GM23338 (cell line): ENCODE measurements around the gene ORC3. TPM values are rescaled to one million over a fixed set of nuclear protein-coding genes. Genes with fewer than 3 reads are reported as not detected.

Experiments used
- ATAC-seq: fragments of 200-7000 bp; cut with Tn5 transposase; 3 replicates; pipeline ENCODE4 v1.9.1; 2020
- DNase-seq: peaks from one replicate; pipeline ENCODE4 v3.0.0-alpha.2; 2015; ENCODE audit warnings: low spot score
- H2AFZ ChIP-seq: fragments of 200-600 bp; sonication (generic); 2 replicates; pipeline ENCODE4 v1.8.0; 2016; ENCODE audit warnings: antibody characterized with exemption, mild to moderate bottlenecking, moderate library complexity
- H3F3A ChIP-seq: fragments of 200-600 bp; sonication (generic); replicated peaks from 2 replicates; pipeline ENCODE4 v1.8.0; 2017; ENCODE audit warnings: antibody characterized with exemption, mixed run types, low read depth
- H3K27ac ChIP-seq: fragments of 200-600 bp; sonication (generic); 2 replicates; pipeline ENCODE4 v1.6.1; 2016; ENCODE audit warnings: low read depth
- H3K27me3 ChIP-seq: fragments of 200-600 bp; sonication (generic); 2 replicates; pipeline ENCODE4 v1.8.0; 2016; ENCODE audit warnings: mild to moderate bottlenecking, mixed run types, moderate library complexity; ENCODE audit not compliant: insufficient read depth
- H3K36me3 ChIP-seq: fragments of 200-600 bp; sonication (generic); 2 replicates; pipeline ENCODE4 v1.8.0; 2016; ENCODE audit warnings: mild to moderate bottlenecking; ENCODE audit not compliant: insufficient read depth
- H3K4me1 ChIP-seq: fragments of 200-600 bp; sonication (generic); 2 replicates; pipeline ENCODE4 v1.8.0; 2016; ENCODE audit warnings: mild to moderate bottlenecking, moderate library complexity; ENCODE audit not compliant: insufficient read depth
- H3K4me2 ChIP-seq: fragments of 200-600 bp; sonication (generic); 2 replicates; pipeline ENCODE4 v1.7.1; 2017; ENCODE audit warnings: mixed run types
- H3K4me3 ChIP-seq: fragments of 200-600 bp; sonication (generic); 2 replicates; pipeline ENCODE4 v1.6.1; 2016; ENCODE audit warnings: mixed run types
- H3K79me2 ChIP-seq: fragments of 200-600 bp; sonication (generic); replicated peaks from 2 replicates; pipeline ENCODE4 v1.8.0; 2017; ENCODE audit warnings: mild to moderate bottlenecking; ENCODE audit not compliant: insufficient read depth
- H3K9me2 ChIP-seq: fragments of 200-600 bp; sonication (generic); 2 replicates; pipeline ENCODE4 v1.8.0; 2017; ENCODE audit not compliant: insufficient read depth
- H4K20me1 ChIP-seq: fragments of 200-600 bp; sonication (generic); replicated peaks from 2 replicates; pipeline ENCODE4 v1.8.0; 2017; ENCODE audit warnings: mild to moderate bottlenecking; ENCODE audit not compliant: insufficient read depth
- H3K27ac Mint-ChIP-seq: 2 replicates; pipeline ENCODE4 v1.8.0; 2020; ENCODE audit warnings: inconsistent platforms, mild to moderate bottlenecking, moderate library complexity, mixed read lengths
- H3K27me3 Mint-ChIP-seq: 3 replicates; pipeline ENCODE4 v1.8.0; 2022; ENCODE audit warnings: low read depth, mild to moderate bottlenecking, moderate library complexity, mixed read lengths, inconsistent platforms; ENCODE audit not compliant: insufficient read depth, poor library complexity
- H3K36me3 Mint-ChIP-seq: 3 replicates; pipeline ENCODE4 v1.8.0; 2021; ENCODE audit warnings: low read depth, mild to moderate bottlenecking, inconsistent platforms, moderate library complexity, mixed read lengths
- H3K4me1 Mint-ChIP-seq: 3 replicates; pipeline ENCODE4 v1.8.0; 2020; ENCODE audit warnings: mild to moderate bottlenecking, inconsistent platforms, mixed read lengths
- H3K4me3 Mint-ChIP-seq: 3 replicates; pipeline ENCODE4 v1.8.0; 2021; ENCODE audit warnings: moderate library complexity, mild to moderate bottlenecking, inconsistent platforms, mixed read lengths
- H3K9me3 Mint-ChIP-seq: 3 replicates; pipeline ENCODE4 v1.8.0; 2020; ENCODE audit warnings: moderate library complexity, mild to moderate bottlenecking, inconsistent platforms, mixed read lengths
- CREB1 ChIP-seq: fragments of 250-450 bp; sonication (Bioruptor Pico); IDR thresholded peaks from 2 replicates; pipeline ENCODE4 v1.5.0; 2020; ENCODE audit warnings: low read depth, mild to moderate bottlenecking, moderate library complexity
- ETS1 ChIP-seq: IDR thresholded peaks from 2 replicates; pipeline ENCODE4 v1.6.1; 2016; ENCODE audit warnings: antibody characterized with exemption
- EZH2phosphoT487 ChIP-seq: fragments of 200-600 bp; sonication (generic); IDR thresholded peaks from one replicate; pipeline ENCODE4 v1.8.1; 2018; ENCODE audit warnings: antibody characterized with exemption; ENCODE audit not compliant: unreplicated experiment
- NANOG ChIP-seq: IDR thresholded peaks from 2 replicates; pipeline ENCODE4 v1.6.1; 2016; ENCODE audit warnings: antibody characterized with exemption, borderline replicate concordance
- REST ChIP-seq: IDR thresholded peaks from one replicate; pipeline ENCODE4 v1.6.1; 2018; ENCODE audit warnings: antibody characterized with exemption; ENCODE audit not compliant: unreplicated experiment
- STAT1 ChIP-seq: IDR thresholded peaks from one replicate; pipeline ENCODE4 v1.6.1; 2016; ENCODE audit warnings: antibody characterized with exemption; ENCODE audit not compliant: unreplicated experiment
- ZNF114 ChIP-seq: fragments of 250-450 bp; sonication (Bioruptor Pico); IDR thresholded peaks from 2 replicates; pipeline ENCODE4 v1.5.0; 2020; ENCODE audit warnings: mild to moderate bottlenecking, moderate library complexity
- ZNF331 ChIP-seq: fragments of 250-450 bp; sonication (Bioruptor Pico); IDR thresholded peaks from 2 replicates; pipeline ENCODE4 v1.5.0; 2020; ENCODE audit warnings: low read depth, mild to moderate bottlenecking, moderate library complexity
- polyA plus RNA-seq: library from polyadenylated mRNA; unstranded; fragments of >200 nt; fragmentation: Nextera tagmentation; extraction: Ambion mirVana; gene quantifications from 2 replicates; pipeline ENCODE4 v1.2.1, GENCODE V29; 2016
- total RNA-seq: library from RNA; depleted of rRNA; stranded (reverse); fragments of >200 nt; shearing (Covaris generic); gene quantifications from 2 replicates; pipeline ENCODE4 v1.2.3, GENCODE V29; 2014

ORC3 gene
- total and polyA plus RNA-seq, 2 experiments from 2014 or later, result 53.1 to 78.4 TPM

GRCh38 chr6:87664921-87665485 lies 75.1 kb downstream of the ORC3 start (continued):
- no peak for TF ChIP-seq REST
- no peak for TF ChIP-seq ZNF331 (CRISPR knock-in tag)
- TF ChIP-seq EZH2phosphoT487, result no peak

- H3K36me3 ChIP-seq, result peaks cover 9% of the 10 kb centered on the region; the same call in 1 of the 2 replicates
- H3K9me3 Mint-ChIP-seq, result no peaks in the 10 kb centered on the region
These were observed 77.1 kb downstream of the ORC3 start for GRCh38 chr6:87667032-87667431.

More at GRCh38 chr6:87667032-87667431, 77.1 kb downstream of the ORC3 start:
- DNase-seq, result no peak
- no peaks in the 10 kb centered on the region for H3K79me2 ChIP-seq
- Mint-ChIP-seq H3K27me3 (no peaks in the 10 kb centered on the region), H3K27ac (no peak overlapping the region), H3K4me3 (no peak overlapping the region), H3K36me3 (peaks cover 30% of the 10 kb centered on the region; the same call in 2 of the 3 replicates), H3K4me1 (peaks cover 16% of the 10 kb centered on the region)
- TF ChIP-seq CREB1 (CRISPR knock-in tag) (no peak), STAT1 (no peak), NANOG (no peak), ETS1 (no peak), REST (no peak), ZNF114 (CRISPR knock-in tag) (no peak), EZH2phosphoT487 (no peak)
- ATAC-seq, result no peak
- H3K4me3 ChIP-seq, result no peak overlapping the region
- no peak overlapping the region for H3K4me2 ChIP-seq
- no peak overlapping the region for H2AFZ ChIP-seq
- no peaks in the 10 kb centered on the region for H3K4me1 ChIP-seq
- no peak overlapping the region for H3K27ac ChIP-seq
- no peaks in the 10 kb centered on the region for H4K20me1 ChIP-seq
- no peaks in the 10 kb centered on the region for H3K9me2 ChIP-seq
- H3K27me3 ChIP-seq, result no peaks in the 10 kb centered on the region
- H3F3A ChIP-seq, result no peaks in the 10 kb centered on the region; the same call in 1 of the 2 replicates
